PFSK-1 (cell line): ENCODE data around the gene CAPN1.

Experiments
- POLR2AphosphoS5 ChIP-seq: IDR thresholded peaks from 2 replicates; pipeline ENCODE4 v1.6.1; 2012; ENCODE audit warnings: low read depth, mild to moderate bottlenecking, control low read depth, low read length, moderate library complexity
- TAF1 ChIP-seq: IDR thresholded peaks from 2 replicates; pipeline ENCODE4 v1.6.1; 2012; ENCODE audit warnings: low read length, control low read depth, borderline replicate concordance; ENCODE audit not compliant: insufficient read depth

GRCh38 chr11:65206901-65207300, 25.2 kb downstream of the CAPN1 start:
- no peak for TF ChIP-seq POLR2AphosphoS5
- no peak for TF ChIP-seq TAF1
